Measurements from ENCODE around the gene FBXO17.
A peak's percentile ranks its signal among the peaks of the same experiment; 100 is the strongest.

The FBXO17 gene

DNA sequence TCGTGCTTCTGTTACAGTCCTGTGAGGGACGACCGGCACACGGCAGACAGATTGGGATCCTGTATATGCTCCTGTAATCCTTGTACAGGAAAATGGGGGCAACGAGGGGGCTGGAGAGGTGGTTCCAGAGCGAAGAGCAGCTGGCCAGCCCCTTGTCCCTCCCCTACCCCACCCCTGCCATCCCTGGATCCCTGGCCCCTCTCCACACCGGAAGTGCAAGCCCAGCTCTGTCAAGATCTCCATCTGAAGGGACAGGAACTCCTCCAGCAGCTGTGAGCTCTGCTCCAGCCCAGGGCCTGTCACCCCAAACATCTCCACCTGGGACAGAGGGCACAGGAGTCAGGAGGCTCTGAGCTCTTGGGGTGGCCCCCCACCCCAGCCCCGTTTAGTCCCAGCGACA lies 58.0 kb downstream of the FBXO17 start:
- DNase-seq (ENCODE audit: low spot score) = no peak

DNA sequence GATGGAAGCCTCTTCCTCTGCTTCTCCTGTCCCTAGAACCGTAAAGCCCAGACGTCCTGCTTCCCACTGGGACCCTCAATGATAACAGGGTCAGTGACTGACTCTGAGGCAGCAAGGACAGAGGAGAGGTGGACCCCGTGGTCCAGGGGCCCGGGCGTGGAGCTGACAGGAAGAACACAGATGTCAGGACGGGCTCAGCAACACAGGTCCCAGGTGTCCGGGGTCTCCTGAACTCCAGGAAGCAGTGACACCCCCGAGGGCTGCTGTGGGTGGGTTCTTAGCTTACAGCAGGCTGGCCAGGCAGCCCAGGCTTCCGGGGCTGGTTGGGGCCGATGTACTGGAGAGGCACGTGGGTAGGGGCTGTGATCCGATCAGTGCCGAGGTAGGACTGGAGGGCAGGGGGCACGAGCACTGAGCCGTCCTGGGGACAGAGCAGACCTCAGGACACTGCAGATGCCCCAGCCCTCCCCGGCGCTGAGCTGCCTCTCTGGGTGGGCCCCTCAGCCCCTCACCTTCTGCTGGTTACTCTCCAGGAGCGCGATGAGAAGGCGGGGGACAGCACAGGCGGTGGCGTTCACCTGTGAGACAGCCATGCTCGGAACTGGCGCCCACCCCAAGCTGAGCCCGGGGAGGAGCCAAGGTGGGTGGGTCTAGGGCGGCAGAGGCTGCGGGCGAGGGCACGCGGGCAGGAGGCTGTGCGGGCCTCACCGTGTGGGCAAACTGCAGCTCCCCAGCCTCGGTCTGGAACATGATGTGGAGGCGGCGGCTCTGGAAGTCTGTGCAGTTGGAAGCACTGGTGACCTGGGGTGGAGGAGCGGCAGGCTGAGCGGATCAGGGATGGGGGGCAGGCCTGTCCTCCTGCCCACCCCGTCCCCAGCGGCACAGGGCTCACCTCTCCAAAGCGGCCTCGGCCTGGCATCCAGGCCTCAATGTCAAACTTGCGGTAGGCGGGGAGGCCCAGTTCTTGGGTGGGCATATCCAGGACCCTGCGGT lies 59.9 kb downstream of the FBXO17 start:
- no peak for DNase-seq (ENCODE audit: low spot score)

DNA sequence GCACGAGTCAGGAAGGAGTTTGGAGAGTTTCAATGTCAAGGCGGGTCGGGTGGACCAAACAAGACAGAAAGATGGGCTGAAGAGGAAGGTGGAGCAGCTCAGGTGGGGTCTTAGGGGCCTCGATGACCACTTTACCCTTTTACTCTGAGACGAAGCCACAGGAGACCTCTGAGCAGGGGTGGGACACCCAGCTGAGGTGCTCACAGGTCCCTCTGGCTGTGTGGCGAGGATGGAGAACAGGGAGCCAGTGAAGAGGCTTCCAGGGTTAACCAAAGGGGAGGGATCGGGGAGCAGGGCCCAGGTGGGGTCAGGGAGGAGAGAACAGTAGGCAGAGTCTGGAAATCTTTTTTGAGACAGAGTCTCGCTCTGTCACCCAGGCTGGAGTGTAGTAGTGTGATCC lies 61.6 kb downstream of the FBXO17 start:
- no peak for DNase-seq (ENCODE audit: low spot score)

DNA sequence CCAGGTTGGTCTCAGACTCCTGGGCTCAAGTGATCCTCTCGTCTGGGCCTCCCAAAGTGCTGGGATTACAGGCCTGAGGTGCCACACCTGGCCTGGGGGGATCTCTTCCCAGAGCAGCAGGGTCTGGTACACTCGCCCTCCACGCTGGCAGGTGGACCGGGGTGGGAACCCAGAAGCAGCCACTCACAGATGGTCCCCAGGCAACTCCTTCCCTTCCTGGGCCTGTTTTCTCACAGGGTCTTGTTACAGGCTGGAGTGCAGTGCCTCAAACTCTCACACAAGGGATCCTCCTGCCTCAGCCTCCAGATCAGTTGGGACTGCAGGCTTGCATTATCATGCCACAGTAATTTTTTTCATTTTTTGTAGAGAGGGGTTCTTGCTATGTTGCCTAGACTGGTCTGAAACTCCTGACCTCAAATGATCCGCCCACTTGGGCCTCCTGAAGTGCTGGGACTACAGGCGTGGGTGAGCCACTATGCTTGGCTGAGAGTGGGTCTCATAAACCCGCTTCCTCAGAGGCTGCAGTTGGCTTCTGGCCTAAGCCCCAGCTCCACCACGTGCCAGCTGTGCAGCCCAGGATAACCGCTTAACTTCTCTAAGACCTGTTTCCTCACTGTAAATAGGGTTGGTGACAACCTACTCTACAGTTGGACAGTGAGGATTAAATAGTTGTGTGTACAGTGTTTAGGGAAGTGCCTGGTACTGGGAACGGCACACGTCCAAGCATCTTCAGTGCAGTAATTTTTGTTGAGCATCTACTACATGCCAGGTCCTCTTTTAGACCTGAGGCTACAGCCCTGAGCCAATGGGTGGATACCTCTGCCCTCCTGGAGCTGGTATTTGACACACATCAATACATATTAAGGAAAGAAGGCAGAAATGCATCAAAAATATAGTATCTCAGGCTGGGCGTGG lies 62.7 kb downstream of the FBXO17 start:
- DNase-seq (ENCODE audit: low spot score) = no peak

- DNase-seq (ENCODE audit: low spot score) = no peak
These were observed 64.0 kb downstream of the FBXO17 start for GRCh38 chr19:38911388-38912001.

DNA sequence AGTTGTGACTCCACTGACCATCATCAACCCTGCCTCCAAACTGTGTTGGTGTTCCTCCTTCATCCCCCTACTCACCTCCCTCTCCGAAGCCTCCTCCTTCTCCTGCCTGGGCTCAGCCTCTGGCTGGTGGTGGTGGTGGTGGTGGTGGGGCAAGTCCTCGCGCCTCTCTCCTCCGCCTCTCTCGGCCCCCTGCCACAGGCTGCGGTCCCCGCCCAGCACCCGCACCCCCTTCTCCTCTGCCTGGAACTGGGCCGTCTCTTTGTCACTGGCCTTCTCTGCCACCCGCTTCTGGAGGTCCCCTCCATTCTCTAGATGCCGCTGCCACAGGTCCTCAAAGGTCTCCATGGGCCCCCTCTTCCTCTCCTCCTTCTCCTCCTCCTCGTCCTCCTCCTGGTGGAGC lies 65.1 kb downstream of the FBXO17 start:
- no peak for DNase-seq (ENCODE audit: low spot score)

- DNase-seq (ENCODE audit: low spot score) = no peak
These were observed 66.6 kb downstream of the FBXO17 start for GRCh38 chr19:38908911-38909310.

DNA sequence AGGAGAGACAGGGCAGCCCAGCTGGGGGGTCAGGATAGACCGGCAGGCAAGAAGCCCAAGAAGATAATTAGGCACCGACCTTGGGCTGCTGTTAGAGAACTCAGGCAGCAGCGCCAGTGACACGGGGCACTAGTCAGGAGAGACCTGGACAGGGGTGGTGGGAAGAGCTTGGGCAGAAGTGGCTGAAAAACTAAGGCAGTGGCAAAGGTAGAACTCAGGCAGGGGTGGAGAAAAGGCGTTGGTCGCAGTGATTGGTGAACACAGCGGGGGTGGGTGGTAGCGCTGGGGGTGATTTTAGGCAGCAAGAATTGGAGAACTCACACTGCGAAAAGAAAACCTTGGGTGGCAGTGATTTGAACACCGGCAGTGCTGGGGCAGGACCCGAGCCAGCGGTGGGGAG lies 67.9 kb downstream of the FBXO17 start:
- DNase-seq (ENCODE audit: low spot score) = no peak

DNA sequence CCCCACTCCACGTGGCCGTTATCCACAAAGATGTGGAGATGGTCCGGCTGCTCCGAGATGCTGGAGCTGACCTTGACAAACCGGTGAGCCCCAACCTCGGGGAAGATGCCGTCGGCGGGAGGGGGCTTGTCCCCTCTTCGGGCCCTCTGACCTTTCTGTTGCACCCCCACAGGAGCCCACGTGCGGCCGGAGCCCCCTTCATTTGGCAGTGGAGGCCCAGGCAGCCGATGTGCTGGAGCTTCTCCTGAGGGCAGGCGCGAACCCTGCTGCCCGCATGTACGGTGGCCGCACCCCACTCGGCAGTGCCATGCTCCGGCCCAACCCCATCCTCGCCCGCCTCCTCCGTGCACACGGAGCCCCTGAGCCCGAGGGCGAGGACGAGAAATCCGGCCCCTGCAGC lies 68.3 kb downstream of the FBXO17 start:
- no peak for DNase-seq (ENCODE audit: low spot score)

DNA sequence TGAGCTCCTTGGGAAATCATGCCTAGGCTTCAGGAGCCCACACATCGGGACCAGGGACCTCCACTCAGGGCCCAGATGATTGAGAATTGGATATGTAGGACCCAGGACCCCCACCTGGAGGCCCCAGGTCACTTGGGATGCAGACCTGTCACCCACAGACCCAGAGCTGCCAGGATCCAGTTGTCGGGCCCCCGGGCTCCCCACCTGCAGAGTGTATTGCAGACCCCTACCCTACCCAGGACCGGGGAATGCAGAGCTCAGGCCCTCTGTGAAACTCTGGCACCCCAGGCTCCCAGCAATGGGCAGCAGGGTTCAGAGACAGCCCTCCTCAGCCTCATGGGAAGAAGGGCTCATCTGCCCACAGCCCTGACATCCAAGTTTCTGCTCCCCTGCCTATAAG lies 69.9 kb downstream of the FBXO17 start:
- DNase-seq (ENCODE audit: low spot score) = no peak

DNA sequence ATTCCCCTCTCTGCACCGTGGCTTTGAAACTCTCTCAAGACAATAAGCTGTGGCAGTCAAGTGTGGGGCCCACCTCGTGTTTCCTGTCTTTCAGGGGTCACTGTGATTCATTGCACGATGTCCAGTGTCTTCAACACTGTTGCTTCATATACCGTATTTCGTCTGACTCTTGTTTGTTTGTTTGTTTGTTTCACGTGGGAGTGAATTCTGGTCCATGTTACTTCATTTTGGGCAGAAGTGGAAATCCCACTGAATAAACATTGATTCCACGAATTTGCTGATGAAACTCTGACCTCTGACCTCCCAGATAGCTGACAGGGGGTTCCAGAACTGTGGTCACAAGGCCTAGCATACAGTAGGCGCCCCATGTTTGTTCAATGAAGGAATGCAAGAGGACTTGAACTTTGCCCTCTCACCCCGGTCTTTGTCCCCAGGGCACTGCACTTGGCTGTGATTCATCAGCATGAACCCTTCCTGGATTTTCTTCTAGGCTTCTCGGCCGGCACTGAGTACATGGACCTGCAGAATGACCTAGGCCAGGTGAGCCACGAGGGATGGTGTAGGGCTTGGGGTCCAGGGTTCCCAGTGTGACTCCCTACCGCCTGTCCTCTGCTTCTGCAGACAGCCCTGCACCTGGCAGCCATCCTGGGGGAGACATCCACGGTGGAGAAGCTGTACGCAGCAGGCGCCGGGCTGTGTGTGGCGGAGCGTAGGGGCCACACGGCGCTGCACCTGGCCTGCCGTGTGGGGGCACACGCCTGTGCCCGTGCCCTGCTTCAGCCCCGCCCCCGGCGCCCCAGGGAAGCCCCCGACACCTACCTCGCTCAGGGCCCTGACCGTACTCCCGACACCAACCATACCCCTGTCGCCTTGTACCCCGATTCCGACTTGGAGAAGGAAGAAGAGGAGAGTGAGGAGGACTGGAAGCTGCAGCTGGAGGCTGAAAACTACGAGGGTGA lies 70.7 kb downstream of the FBXO17 start:
- no peak for DNase-seq (ENCODE audit: low spot score)

DNA sequence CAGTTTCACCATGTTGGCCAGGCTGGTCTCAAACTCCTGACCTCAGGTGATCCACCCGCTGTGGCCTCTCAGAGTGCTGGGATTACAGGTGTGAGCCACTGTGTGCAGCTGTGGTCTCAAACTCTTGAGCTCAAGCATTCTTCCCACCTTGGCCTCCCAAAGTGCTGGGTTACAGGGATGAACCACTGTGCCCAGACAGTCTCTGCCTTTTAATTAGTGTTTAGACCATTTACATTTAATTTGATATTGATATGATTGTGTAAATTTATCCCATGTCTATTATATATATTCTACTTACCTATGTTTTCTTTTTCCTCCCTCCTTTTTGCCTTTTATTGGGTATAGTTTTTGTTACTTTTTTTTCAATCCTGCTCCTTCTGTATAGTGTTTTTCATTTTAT lies 73.9 kb downstream of the FBXO17 start:
- no peak for DNase-seq (ENCODE audit: low spot score)

DNA sequence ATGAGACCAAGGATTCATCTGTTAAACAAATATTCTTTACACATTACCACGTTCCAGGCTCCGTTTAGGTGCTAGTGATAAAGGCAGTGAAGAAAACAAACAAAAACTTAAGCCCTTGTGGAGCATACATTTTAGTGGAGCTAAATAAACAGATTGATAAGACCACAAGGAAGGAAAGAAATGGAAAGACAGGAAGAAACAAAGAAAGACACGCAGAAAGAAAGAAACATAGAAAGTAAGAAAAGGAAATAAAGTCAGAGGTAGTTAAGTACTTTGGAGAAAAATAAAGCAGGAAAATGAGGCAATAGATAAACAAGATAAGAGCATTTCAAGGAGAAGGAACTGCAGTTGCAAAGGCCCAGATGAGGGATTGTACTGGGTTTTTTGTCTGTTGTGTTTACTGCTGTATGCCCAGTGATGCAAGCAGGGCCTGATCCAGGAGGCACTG lies 74.8 kb downstream of the FBXO17 start:
- DNase-seq (ENCODE audit: low spot score) = no peak

DNA sequence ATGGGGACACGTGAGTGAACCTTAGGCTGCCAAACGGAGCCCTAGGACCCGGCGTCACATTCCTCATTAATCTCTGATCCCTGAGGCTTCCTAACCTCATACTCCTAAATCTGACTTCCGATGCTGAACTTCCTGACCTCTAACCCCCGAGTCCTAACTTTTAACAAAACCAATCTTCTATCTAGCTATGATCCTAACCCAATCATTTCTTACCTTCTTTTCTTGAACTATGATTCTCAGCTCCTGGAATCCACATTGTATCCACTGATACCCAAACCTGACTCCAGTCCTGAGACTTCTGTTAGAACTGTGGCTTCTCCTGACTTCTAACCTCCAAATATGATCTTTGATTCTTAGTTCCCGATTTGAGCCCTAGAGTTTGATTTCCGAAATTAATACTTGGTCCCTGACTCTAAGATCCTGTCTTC lies 75.3 kb downstream of the FBXO17 start:
- DNase-seq (ENCODE audit: low spot score) = no peak

DNA sequence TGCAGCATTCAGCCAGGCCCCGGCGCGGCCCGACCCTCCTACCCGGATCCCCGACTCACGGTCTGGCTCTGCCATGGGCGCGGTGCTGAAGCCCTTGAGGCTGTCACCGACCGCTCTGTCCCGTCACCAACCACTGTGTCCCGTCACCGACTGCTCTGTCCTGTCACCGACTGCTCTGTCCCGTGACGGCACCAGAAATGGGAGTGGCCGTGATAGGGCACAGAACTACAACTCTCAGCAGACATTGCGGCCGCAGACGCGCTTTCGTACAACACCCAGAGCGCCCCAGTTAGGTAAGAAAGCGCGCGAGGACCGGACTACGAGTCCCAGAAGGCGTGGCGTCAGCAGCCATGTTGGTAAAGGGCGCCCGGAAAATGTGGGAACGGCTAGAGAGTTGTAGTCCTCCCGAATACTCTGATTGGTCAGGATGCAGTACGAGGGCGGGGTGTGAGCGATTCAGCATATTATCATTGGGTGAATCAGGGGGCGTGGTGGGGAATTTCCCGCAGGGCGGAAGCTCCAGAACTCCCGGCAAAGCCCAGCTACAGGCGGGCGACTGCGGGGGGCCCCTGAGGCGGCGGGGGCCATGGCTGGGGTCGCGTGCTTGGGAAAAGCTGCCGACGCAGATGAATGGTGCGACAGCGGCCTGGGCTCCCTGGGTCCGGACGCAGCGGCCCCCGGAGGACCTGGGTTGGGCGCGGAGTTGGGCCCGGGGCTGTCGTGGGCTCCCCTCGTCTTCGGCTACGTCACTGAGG lies 75.9 kb downstream of the FBXO17 start, which contains the start of the genes NFKBIB and SIRT2:
Gene NFKBIB (plus strand): TSS at position 523 of the 755 bp plus-strand sequence. CDS start 64 bp downstream, at position 587.
Gene SIRT2 (minus strand): TSS at position 172 of the 755 bp plus-strand sequence. CDS start 97 bp downstream, at position 75.
- peak; percentile 97 for DNase-seq (ENCODE audit: low spot score)

DNA sequence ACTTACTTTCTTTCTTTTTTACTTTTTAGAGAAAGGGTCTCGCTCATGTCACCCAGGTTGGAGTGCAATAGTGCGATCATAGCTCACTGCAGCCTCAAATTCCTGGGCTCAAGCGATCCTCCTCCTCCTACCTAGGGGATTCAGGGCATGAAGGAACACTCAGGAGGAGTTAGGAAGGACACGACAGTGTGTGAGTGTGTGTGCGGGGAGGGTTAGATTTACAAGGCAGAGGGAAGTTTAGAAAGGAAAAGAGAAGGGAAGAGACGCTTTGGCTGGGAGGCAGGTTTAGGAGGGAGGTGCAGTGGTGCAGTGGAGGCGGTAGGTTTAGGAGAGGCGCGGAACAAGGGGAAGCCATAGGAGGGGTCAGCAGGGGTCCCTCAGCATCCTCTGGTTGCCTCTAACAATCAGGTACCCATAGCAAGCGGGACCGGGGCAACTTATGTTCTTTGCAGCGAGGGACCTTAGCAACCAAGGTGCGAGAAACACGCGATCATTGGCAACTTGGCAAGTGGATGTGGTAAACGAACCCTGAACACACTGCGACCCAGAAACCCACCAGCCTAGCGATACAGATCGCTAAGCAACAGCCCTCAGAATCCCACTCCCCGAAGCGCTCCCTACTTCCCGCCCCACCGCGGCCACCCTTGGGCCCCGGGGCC lies 76.6 kb downstream of the FBXO17 start:
- no peak for DNase-seq (ENCODE audit: low spot score)

DNA sequence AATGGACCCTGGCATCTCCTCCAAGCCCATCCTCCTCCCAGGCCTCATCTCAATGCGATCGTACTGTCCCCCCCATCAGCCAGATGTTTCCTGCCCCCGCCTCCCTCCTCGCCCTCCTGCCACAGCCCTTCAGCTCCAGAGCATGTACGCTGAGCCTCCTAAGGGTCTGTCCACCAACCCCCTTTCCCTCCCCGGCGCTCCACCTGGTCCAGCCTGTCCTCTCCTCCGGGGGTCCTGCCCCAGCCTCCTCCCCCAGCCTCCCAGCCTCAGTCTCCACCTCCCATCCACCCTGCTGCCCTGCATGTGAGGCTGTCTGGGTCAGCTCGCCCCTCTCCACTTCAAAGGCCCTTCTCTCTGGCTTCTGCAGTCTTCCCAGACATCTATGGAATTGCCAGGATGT lies 80.6 kb downstream of the FBXO17 start:
- no peak for DNase-seq (ENCODE audit: low spot score)

DNA sequence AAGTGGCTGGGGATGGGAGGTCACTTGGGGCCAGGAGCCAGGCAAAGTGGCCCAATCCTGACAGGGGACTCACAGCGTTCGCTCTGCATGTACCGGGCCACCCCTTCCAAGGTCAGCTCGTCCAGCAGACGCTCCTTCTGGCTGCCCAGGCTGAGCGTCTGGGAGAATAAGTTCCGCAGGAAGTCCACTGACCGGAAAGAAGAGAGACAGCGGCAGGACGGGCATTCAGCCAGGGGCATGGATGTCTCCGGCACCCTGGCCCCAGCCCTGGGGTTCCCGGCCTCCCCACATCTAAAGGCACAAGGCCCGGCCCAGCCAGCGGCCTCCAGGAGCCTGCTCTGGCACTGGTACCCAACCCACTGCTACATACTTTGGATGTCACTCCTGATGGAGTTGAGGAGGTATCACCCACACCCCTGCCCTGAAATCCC lies 82.2 kb downstream of the FBXO17 start:
- no peak for DNase-seq (ENCODE audit: low spot score)

DNA sequence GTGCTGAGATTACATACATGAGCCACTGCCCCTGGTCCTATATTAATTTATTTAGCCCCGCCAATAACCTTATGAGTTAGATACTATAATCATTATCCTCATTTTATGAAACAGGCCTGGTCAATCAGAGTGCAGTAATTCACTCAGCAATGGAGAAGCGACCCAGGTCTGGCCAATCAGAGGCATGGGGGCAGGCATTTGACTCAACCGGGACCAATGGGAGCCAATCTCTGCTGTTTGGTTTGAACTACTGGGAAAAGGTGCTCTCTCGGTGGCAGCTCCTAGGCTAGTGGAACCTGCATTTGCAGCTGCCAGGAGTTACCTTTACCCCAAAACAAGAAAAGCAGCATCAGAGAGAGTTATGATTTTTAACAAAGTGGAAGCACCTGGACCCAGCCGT lies 82.7 kb downstream of the FBXO17 start:
- DNase-seq (ENCODE audit: low spot score) = peak; percentile 60
